Upper lobe of left lung (tissue), 4 donors: ENCODE results near the gene ERBIN.

Experiments
- CTCF ChIP-seq, 6 experiments: fragments of 450-650 bp in 4 of 6; fragments of 200-600 bp in 2 of 6; sonication (generic) in 2 of 6; IDR thresholded peaks; one replicate each; pipeline ENCODE4 v1.5.1; 2016 to 2019; ENCODE audit warnings: antibody characterized with exemption in 6 of 6
- POLR2A ChIP-seq, 4 donors: fragments of 450-650 bp; IDR thresholded peaks; one replicate each; pipeline ENCODE4 v1.5.1; 2016 to 2017; ENCODE audit warnings: antibody characterized with exemption in 4 of 4, mild to moderate bottlenecking in 2 of 4
- POLR2AphosphoS5 ChIP-seq, 2 donors: sonication (generic); formaldehyde crosslinking; IDR thresholded peaks; one replicate each; pipeline ENCODE4 v1.5.1; 2017; ENCODE audit warnings: antibody characterized with exemption in 2 of 2

GRCh38 chr5:66057239-66057638 lies 130.9 kb downstream of the ERBIN start:
- TF ChIP-seq POLR2AphosphoS5 (IDR thresholded peaks at IDR 0.05): no peak
- TF ChIP-seq POLR2A (IDR thresholded peaks at IDR 0.05): no peak
- TF ChIP-seq CTCF (IDR thresholded peaks at IDR 0.05): no peak
